ENCODE results near the gene NTN1. TPM values are rescaled to one million over a fixed set of nuclear protein-coding genes. Genes with fewer than 3 reads are reported as not detected.

NTN1 gene
- polyA plus RNA-seq, 3 donors, result 3.3 to 12.0 (median 7.9) TPM

DNA sequence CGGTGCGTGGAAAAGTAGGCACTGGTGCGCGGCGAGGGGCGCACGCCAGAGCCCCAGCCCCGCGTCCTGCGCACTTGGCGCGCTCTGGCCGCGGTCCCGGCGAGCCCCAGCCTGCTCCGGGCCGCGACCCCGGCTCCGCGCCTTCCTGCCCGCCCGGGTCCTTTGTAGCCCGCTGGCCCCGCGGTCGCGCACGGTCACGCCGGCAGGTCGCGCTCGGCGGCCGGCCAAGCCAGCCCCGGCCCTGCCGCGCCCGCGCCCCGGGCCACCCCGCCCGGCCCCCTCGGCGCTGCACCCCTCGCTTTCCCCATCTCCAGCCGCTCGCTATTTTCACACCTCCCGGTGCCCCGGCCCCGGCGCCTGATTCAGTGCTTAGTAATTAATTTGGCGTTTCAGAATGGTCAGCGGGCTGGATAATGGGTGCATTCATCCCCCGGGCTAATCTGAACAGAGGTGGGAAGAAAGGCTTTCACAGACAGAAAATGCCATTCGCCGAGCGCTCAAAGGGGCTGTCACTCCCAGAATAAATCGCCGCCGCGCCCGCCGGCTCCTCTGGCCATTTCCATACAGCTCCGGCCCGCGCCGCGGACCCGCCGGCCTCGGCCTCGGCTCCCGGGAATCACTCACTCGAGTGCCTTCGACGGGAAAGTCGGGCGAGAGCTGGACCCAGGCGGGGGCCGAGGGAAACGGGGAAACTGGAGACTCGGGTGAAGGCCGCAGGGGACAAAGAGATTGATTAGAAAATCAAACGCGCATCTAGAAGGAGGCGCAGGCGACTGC is 17.8 kb upstream of the NTN1 start:
- DNase-seq (ENCODE audit: extremely low read depth in 1 of 11, low read depth in 9 of 11, low spot score in 4 of 11), result no peak

DNA sequence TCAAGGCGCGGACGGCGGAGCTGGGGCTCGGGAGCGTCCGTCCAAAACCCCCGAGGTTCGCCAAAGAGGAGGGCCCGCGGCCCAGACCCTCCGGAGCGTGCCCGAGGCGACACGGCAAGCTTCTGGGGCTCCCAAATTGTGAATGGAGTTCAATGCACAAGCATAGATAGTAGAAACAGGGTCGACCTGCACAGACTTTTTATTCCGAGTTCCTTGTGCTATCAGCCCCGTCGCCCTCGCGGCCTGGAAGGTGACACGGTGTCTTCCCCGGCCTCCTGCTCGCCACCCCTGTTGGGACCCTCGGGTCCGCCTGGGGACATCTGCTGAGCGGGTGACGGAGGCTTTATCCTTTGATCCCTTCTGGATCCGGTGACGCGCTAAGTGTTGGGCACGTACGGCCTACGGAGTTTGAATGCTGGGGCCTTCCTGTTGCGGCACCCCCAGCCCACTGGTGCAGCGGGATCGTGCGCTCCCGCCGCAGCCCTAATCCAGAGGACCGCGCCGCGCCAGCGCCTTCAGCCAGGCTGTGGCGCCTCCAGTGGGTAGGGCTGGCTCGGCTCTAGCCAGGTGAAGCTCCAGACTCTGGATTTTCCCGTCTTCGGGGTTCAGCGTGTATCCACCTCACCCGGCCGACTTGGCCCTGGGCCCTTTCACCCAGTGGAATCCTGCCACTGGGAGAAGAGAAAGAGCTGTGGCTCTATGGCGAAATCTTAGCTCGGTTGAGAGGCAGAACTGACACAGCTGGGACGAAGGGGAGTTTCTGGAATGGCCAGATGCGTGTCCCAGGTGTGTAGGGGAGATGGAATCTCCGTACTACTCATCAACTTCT is 17.0 kb upstream of the NTN1 start:
- DNase-seq (ENCODE audit: extremely low read depth in 1 of 11, low read depth in 9 of 11, low spot score in 4 of 11), result no peak

DNA sequence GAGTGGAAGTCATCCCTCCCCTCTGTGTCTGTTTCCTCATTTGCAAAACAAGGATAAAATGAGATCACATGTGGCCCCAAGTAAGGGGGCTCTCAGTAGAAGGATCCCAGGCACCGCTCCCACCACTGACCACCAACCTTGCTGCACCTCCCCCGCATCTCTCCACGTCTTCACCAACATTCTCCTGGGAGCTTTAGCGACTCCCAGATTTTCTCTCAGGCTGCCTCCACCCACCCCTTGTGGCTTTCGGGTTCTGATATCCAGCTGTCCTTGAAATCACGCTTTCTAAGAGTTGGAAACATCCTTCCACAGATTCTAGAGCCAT is 16.4 kb upstream of the NTN1 start:
- no peak for DNase-seq (ENCODE audit: extremely low read depth in 1 of 11, low read depth in 9 of 11, low spot score in 4 of 11)

DNA sequence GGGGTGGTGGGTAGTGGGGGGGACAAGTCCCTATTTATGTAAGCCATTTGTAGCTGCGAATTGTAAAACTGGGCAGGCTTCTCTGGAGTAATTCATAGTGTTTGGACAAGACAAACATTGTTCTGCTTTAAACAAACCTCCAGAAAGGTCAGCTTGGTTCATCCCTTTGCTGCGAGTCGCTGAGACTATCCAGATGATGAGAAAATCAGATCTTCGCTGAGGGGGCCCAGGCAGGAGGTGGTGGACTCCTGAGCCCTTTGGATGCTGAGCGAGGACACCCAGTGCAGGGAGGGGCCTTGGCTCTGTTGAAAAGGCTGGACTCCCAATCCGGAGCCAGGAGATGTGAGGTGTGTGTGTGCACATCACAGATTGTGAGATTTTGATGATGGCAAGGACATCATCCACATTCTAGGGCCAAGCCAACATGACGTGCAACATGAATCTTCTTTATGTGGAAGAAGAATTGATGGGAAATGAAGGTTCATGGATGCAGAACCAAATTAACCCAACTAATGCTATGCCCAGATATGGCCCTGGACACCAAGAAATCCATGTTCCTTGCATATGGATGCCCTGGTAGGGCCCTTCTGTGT is 15.0 kb upstream of the NTN1 start:
- DNase-seq (ENCODE audit: extremely low read depth in 1 of 11, low read depth in 9 of 11, low spot score in 4 of 11), result no peak

DNA sequence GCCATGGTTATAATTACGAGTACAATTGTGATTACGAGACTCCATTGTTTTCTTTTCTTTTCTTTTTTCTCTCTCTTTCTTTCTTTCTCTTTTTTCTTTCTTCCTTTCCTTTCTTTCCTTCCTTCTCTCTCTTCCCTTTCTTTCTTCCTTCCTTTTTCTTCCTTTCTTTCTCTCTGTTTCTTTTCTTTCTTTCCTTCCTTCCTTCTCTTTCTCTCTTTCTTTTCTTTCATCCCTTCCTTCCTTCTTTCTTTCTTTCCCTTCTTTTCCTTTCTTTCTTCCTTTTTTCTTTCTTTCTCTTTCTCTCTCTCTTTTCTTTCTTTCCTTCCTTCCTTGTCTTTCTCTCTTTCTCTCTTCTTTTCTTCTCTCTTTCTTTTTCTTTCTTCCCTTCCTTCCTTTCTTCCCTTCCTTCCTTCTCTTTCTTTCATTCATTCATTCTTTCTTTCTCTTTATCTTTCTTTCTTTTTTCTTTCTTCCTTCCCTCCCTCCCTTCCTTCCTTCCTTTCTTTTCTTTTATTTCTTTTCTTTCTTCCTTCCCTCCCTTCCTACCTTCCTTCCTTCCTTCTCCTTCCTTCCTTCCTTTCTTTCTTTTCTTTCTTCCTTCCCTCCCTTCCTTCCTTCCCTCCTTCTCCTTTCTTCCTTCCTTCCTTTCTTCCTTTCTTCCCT is 14.1 kb upstream of the NTN1 start:
- no peak for DNase-seq (ENCODE audit: extremely low read depth in 1 of 11, low read depth in 9 of 11, low spot score in 4 of 11)

DNA sequence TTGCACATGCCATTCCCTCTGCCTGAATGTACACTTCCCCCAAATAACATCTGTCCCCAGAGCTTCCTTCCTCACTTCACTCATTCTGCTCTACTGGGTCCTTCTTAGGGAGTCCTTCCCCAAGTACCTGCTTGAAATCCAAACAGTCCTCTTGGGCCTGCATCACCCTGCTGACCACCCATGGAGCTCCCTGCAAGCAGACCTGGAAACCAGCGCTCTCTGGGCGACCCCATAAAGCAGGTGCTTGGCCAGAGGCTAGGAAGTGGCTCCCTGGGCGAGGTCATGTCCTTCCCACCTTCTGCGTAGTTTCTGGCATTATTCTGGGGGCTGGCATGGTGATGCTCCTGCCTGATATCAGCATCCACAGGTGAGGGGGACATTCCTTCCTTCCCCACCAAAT is 12.2 kb upstream of the NTN1 start:
- no peak for DNase-seq (ENCODE audit: extremely low read depth in 1 of 11, low read depth in 9 of 11, low spot score in 4 of 11)

DNA sequence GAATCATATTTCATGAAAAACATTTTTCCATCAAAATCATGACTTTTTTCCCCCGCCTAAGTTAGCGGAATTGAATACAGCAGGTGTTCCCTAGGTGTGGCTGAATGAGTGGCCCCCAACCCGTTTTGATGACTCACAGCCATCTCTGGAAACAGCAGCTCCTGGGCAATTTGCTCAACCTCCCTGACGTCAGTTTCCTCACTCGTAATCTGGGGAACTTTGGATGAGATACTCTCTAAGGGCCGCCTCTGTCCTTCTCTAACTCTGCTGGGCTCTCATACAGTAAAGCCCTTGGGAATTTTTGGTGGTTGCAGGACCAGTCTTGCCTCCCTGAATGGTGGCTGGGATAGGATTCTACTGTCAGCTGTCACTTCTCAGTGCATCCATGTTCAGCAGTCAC is 11.6 kb upstream of the NTN1 start:
- DNase-seq (ENCODE audit: extremely low read depth in 1 of 11, low read depth in 9 of 11, low spot score in 4 of 11), result no peak

DNA sequence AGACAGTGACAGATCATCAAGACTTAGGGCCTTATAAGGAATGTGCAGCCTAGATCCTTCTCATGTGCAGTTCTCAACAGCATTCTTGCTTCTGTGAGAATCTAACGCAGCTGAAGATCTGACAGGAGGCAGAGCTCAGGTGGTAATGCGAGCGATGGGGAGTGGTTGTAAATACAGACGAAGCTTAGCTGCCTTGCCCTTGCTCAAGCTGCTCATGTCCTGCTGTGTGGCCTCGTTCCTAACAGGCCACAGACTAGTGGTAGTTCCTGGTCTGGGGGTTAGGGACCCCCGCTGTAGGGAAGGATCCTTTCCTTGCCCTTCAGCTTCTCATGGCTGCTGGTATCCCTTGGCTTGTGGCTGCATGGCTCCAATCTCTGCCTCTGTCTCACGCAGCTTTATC is 10.3 kb upstream of the NTN1 start:
- DNase-seq (ENCODE audit: extremely low read depth in 1 of 11, low read depth in 9 of 11, low spot score in 4 of 11), result no peak

DNA sequence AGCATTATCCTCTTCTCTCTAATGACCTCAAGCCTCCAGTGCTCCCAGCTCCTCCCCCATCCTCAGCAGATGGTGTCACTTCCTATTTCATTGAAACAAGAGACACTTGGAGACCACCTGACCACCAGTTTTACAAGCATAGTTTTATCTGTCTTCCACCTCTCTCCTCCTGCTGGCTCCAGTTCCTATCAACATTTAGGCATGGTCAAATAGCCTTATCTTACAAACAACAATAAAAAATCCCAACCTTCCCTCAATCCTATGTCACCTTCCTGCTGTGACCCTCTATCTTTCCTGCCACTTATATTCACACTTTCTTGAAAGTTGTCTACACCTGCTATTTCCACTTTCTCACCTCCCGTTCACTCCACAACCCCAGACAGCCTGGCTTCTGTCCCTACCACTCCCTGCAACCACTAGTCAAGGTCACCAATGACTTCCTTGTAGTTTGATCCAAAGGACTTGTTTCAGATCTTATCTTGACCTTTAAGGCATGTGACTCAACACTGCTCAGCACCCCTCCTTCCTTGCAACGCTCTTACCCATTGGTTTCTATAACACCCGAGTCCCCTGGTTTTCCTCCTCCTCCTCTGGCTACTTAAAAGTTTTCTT is 4.3 kb upstream of the NTN1 start:
- DNase-seq (ENCODE audit: extremely low read depth in 1 of 11, low read depth in 9 of 11, low spot score in 4 of 11), result no peak

DNA sequence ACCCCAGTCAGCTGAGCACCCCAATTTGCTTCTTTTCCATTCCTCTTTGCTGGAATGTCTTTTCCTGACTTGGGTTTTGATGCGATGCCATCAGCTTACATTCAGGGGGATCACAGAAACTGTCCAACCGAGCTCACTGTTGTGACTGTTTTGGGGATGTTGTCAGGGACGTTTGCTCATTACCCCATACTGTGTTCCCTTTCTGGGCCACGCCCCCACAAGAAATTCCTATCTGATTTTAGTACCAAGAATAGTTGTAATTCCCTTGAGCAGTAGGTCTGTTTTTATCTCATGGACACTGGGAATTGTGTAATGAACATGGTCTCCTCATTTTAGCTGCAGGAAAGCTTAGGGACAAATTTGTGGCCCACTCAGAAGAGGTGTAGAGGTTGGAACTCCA is 2.6 kb upstream of the NTN1 start:
- DNase-seq (ENCODE audit: extremely low read depth in 1 of 11, low read depth in 9 of 11, low spot score in 4 of 11), result no peak

DNA sequence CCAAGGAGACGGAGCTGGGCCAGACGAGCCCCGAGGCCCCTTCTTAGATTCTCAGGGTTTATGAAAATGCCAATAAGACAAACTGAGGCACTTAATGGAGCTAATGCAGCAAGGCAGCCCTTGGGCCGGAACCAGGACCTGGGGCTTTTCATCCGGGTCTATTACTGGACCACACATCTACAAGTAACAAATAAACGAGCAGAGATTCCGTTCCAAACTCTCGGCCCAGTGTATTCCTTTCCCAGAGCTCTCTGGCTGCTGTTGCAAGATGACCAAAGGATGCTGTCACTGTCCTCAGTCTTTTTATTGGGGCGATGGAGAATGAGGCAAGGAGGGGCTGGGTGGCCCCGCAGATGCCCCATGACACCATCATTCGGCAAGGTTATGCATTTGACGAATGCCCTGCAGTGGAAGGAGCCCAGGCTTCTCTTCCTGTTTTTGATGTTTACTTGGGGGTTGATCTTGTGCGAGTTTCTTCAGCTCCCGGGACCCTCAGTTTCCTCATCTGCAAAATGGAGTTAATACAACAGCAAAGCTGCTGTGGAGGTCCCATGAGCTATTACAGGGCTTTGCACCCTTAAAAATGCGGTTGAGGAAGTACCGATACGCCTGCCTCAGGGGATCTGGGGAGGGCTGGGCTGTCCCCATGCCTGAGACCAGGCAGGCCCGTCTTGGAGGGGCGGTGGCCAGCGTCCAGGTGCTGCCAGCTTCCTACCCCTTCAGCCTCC is 1.1 kb upstream of the NTN1 start:
- no peak for DNase-seq (ENCODE audit: extremely low read depth in 1 of 11, low read depth in 9 of 11, low spot score in 4 of 11)

DNA sequence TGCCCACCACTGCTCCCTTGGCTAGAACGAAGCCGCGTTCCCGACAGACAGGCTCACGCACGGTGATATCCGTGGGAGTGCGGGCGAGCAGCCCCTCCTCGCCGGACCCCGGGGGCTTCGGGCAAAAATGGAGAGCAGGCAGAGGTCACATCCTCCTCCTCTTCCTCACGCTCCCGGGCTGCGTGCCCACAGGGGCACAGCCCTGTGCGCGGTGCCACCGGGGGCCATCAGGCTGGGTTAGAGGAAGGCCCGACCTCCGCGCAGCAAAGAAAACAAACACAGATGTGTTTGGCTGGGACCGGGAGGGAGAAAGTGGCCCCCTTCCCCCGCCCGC is 519 bp upstream of the NTN1 start:
- DNase-seq (ENCODE audit: extremely low read depth in 1 of 11, low read depth in 9 of 11, low spot score in 4 of 11), result no peak

DNA sequence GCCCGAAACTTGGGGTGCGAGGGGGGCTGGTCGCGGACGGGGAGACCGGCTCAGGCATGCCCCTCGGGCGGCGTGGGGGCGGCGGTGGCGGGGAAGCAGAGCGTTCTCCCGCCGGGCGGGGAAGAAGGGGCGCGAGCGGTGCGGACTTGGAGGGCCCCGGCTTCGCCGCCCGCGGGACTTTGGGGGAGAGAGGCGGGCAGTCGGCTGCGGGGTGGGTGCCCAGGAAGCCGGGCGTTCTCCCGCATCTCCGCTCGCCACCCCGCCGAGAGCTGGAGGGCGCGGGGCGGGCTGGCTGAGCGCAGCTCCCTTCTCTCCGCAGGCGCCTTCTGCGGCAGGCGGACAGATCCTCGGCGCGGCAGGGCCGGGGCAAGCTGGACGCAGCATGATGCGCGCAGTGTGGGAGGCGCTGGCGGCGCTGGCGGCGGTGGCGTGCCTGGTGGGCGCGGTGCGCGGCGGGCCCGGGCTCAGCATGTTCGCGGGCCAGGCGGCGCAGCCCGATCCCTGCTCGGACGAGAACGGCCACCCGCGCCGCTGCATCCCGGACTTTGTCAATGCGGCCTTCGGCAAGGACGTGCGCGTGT is 772 bp downstream of the NTN1 start:
- no peak for DNase-seq (ENCODE audit: extremely low read depth in 1 of 11, low read depth in 9 of 11, low spot score in 4 of 11)

DNA sequence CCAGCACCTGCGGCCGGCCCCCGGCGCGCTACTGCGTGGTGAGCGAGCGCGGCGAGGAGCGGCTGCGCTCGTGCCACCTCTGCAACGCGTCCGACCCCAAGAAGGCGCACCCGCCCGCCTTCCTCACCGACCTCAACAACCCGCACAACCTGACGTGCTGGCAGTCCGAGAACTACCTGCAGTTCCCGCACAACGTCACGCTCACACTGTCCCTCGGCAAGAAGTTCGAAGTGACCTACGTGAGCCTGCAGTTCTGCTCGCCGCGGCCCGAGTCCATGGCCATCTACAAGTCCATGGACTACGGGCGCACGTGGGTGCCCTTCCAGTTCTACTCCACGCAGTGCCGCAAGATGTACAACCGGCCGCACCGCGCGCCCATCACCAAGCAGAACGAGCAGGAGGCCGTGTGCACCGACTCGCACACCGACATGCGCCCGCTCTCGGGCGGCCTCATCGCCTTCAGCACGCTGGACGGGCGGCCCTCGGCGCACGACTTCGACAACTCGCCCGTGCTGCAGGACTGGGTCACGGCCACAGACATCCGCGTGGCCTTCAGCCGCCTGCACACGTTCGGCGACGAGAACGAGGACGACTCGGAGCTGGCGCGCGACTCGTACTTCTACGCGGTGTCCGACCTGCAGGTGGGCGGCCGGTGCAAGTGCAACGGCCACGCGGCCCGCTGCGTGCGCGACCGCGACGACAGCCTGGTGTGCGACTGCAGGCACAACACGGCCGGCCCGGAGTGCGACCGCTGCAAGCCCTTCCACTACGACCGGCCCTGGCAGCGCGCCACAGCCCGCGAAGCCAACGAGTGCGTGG is 1.5 kb downstream of the NTN1 start:
- DNase-seq (ENCODE audit: extremely low read depth in 1 of 11, low read depth in 9 of 11, low spot score in 4 of 11), result no peak

DNA sequence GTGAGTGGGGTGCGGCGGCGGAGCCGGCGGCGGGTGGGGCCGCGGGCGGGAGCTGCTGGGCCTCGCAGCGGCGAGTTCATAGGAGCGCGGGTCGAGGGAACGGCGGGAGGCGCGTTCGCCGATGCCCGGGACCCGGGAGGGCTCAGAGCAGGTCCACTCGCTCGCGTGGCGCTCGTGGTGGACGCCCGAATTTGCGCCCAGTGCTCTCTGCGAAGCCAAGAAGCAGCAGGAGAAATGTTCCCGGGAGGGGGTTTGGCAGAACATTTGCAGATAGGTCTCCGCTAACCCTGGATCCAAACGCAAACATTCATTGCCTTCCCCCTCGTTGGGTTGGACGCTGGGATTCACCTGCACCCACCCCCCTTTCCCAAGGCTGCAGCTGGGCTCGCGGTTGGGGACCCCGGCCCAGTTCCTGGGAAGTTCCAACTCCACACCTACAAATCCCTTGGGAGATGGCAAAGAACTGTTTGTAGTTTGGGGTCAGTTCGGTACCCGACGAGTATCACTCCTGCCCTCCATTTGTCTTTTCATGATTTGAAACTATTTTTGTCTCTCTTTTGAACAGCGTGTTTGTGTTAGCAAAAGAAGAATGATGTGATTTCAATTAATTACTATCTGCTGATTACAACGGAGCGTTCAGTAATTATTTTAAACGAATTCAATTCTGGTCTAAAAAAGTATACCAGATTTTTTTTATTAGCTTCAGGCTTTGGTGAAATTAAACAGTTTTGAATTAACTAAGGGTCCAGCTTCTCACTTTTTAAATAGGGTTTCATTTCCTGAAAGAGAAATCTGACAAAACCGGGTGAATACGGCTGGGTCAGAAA is 2.3 kb downstream of the NTN1 start:
- no peak for DNase-seq (ENCODE audit: extremely low read depth in 1 of 11, low read depth in 9 of 11, low spot score in 4 of 11)

DNA sequence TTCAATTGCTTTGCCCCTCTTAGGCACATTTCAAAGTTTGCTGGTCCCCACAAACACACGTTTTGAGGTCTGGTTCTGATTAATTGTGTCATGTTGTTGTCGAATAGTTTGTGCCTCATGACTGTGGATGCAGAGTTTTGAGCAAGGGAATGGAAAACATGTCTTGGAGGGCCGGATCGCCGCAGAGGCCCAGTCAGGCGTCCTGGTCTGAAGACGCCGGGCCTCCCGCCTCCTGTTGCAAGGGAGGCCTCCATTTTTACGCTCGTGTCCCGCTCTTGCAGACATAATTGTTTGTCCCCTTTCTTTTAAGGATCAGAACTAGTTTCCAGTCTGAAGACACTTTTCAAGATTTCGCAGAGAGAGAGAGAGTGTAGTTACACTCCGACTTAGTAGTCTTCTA is 3.2 kb downstream of the NTN1 start:
- DNase-seq (ENCODE audit: extremely low read depth in 1 of 11, low read depth in 9 of 11, low spot score in 4 of 11), result no peak

DNA sequence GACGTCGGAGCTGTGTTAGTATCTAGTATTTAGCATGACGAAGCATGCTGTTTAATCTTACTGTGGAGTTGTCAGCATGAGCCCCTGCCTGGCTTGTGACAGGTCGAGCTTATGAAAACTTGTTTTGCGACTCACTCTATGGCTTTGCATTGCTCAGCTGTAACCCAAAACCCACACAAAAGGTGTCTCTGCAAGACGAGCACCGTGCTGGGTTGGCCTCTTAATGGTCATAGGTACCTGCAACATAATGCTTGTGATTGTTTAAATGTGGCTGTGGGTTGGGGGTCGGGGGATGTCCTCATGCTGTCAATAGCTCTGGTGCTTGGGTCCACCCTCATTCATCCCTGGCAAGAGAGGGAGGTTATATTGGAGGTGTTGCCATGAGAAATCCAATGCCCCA is 5.4 kb downstream of the NTN1 start:
- DNase-seq (ENCODE audit: extremely low read depth in 1 of 11, low read depth in 9 of 11, low spot score in 4 of 11), result no peak

Measured in renal cortex interstitium (tissue), 11 donors.